ENCODE results near the gene PCDHA1.
"Not testable (repeated sequence)": the region's sequence is repeated elsewhere in the genome, so short reads cannot be mapped to it uniquely, and the experiment has no call there.

PCDHA1 gene

GRCh38 chr5:140808241-140808888 lies 22.4 kb downstream of the PCDHA1 start:
- DNase-seq (ENCODE audit: low read depth) = not testable (repeated sequence)

GRCh38 chr5:140808889-140809291 lies 22.9 kb downstream of the PCDHA1 start:
- DNase-seq (ENCODE audit: low read depth) = no peak

DNA sequence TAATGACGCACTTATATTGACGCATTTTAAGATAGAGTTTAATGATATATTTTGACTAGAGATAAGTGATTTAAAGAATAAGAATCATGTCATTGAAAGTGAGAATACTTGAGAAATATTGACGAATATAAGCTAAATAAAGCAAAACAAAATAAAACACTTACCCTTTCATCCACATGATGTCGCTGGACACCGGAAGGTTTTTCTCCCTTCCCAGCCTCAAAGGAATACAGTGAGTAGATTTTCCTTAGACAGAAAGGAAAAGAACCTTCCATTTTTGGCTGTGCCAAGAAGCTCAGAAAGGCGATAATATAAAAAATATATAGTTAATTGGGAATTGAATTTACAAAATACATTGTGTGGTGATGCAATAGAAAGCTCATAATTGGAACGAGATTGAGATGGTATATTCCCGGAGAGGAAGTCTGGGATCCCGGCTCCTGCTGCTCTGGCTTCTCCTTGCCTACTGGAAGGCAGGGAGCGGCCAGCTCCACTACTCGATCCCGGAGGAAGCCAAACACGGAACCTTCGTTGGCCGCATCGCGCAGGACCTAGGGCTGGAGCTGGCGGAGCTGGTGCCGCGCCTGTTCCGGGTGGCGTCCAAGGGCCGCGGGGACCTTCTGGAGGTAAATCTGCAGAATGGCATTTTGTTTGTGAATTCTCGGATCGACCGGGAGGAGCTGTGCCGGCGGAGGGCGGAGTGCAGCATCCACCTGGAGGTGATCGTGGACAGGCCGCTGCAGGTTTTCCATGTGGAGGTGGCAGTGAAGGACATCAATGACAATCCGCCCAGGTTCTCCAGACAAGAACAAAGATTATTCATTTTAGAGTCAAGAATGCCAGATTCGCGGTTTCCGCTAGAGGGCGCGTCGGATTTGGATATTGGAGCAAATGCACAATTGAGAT lies 35.7 kb downstream of the PCDHA1 start, which contains the start of gene PCDHA5:
PCDHA5 (plus strand) TSS at position 239 of the 906 bp plus-strand sequence.
- DNase-seq (ENCODE audit: low read depth) = no peak

DNA sequence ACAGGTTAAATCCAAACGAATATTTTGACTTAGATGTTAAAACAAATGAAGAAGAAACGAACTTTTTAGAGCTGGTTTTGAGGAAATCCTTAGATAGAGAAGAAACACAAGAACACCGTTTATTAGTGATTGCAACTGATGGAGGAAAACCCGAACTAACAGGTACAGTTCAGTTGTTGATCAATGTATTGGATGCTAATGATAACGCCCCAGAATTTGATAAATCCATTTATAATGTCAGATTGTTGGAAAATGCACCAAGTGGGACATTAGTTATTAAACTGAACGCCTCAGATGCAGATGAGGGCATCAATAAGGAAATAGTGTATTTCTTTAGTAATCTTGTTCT lies 36.3 kb downstream of the PCDHA1 start:
- no peak for DNase-seq (ENCODE audit: low read depth)

GRCh38 chr5:140822969-140823368 lies 37.0 kb downstream of the PCDHA1 start:
- not testable (repeated sequence) for DNase-seq (ENCODE audit: low read depth)

- no peak for DNase-seq (ENCODE audit: low read depth)
Measured at GRCh38 chr5:140823475-140823874, 37.5 kb downstream of the PCDHA1 start.

DNA sequence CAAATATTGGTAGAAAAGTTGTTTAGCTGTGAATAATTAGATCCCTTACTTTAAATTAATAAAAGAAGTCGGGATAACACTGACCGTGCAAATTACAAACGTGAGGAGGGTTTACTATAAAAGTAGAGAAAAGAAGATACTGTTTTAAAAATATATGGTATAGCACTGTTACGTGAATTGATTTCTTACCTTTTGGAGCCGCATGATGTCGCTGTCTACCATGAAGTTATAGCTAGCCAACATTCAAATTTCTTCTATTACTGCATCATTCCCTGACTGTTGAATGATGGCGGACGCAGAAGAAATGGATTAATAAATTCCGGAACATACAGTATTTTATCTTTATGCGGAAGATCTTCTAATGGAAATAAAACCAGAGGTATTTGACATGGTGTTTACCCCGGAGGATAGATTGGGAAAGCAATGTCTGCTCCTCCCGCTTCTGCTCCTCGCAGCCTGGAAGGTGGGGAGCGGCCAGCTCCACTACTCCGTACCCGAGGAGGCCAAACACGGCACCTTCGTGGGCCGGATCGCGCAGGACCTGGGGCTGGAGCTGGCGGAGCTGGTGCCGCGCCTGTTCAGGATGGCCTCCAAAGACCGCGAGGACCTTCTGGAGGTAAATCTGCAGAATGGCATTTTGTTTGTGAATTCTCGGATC lies 41.9 kb downstream of the PCDHA1 start, which contains the start of gene PCDHA6:
PCDHA6 (plus strand) TSS at position 257 of the 658 bp plus-strand sequence; CDS start at position 389, 132 bp downstream.
- DNase-seq (ENCODE audit: low read depth) = no peak

DNA sequence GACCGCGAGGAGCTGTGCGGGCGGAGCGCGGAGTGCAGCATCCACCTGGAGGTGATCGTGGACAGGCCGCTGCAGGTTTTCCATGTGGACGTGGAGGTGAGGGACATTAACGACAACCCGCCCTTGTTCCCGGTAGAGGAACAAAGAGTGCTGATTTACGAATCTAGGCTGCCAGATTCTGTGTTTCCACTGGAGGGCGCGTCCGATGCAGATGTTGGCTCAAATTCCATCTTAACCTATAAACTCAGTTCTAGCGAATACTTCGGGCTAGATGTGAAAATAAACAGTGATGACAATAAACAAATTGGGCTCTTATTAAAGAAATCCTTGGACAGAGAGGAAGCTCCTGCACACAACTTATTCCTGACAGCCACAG lies 42.4 kb downstream of the PCDHA1 start:
- DNase-seq (ENCODE audit: low read depth) = no peak

DNA sequence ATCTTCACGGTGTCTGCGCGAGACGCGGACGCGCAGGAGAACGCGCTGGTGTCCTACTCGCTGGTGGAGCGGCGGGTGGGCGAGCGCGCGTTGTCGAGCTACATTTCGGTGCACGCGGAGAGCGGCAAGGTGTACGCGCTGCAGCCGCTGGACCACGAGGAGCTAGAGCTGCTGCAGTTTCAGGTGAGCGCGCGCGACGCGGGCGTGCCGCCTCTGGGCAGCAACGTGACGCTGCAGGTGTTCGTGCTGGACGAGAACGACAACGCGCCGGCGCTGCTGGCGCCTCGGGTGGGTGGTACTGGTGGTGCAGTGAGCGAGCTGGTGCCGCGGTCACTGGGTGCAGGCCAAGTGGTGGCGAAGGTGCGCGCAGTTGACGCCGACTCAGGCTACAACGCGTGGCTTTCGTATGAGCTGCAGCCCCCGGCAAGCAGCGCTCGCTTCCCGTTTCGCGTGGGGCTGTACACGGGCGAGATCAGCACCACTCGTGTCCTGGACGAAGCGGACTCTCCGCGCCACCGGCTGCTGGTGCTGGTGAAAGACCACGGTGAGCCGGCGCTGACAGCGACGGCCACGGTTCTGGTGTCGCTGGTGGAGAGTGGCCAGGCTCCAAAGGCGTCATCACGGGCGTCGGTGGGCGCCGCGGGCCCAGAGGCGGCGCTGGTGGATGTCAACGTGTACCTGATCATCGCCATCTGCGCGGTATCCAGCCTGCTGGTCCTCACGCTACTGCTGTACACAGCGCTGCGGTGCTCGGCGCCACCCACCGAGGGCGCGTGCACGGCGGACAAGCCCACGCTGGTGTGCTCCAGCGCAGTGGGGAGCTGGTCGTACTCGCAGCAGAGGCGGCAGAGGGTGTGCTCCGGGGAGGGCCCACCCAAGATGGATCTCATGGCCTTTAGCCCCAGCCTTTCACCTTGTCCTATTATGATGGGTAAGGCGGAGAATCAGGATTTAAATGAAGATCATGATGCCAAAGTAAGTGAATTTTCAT lies 43.9 kb downstream of the PCDHA1 start:
- not testable (repeated sequence) for DNase-seq (ENCODE audit: low read depth)

DNA sequence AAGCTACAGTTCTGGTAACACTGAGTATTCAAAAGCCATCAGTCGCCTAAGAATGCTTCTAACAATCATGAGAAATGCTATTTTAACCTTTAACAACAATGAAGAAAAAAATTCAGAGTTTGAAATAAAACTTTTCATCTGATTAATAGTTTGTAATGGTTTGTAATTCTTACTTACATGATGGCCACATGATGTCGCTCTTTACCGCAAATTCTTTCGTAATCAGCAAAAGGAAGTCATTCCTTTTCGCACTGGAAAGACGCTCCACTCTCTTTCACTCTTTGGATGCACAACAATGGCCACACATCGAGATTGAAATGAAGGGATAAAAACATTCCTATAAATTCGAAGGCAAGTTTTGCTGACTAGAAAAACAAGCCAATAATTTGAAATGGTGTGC lies 48.1 kb downstream of the PCDHA1 start, which contains the start of gene PCDHA7:
PCDHA7 (plus strand) TSS at position 277 of the 400 bp plus-strand sequence; CDS start at position 392, 115 bp downstream.
- no peak for DNase-seq (ENCODE audit: low read depth)

DNA sequence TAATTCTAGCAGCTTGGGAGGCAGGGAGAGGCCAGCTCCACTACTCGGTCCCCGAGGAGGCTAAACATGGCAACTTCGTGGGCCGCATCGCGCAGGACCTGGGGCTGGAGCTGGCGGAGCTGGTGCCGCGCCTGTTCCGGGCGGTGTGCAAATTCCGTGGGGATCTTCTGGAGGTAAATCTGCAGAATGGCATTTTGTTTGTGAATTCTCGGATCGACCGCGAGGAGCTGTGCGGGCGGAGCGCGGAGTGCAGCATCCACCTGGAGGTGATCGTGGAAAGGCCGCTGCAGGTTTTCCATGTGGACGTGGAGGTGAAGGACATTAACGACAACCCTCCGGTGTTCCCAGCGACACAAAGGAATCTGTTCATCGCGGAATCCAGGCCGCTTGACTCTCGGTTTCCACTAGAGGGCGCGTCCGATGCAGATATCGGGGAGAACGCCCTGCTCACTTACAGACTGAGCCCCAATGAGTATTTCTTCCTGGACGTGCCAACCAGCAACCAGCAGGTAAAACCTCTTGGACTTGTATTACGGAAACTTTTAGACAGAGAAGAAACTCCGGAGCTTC lies 48.6 kb downstream of the PCDHA1 start:
- DNase-seq (ENCODE audit: low read depth) = not testable (repeated sequence)

DNA sequence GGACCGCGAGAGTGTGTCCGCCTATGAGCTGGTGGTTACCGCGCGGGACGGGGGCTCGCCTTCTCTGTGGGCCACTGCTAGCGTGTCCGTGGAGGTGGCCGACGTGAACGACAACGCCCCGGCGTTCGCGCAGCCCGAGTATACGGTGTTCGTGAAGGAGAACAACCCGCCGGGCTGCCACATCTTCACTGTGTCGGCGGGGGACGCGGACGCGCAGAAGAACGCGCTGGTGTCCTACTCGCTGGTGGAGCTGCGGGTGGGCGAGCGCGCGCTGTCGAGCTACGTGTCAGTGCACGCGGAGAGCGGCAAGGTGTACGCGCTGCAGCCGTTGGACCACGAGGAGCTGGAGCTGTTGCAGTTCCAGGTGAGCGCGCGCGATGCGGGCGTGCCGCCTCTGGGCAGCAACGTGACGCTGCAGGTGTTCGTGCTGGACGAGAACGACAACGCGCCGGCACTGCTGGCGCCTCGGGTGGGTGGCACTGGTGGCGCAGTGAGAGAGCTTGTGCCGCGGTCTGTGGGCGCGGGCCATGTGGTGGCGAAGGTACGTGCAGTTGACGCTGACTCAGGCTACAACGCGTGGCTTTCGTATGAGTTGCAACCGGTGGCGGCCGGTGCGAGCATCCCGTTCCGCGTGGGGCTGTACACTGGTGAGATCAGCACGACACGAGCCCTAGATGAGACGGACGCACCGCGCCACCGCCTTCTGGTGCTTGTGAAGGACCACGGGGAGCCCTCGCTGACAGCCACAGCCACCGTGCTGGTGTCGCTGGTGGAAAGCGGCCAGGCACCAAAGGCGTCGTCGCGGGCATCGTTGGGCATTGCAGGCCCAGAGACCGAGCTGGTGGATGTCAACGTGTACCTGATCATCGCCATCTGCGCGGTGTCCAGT lies 49.9 kb downstream of the PCDHA1 start:
- no peak for DNase-seq (ENCODE audit: low read depth)

DNA sequence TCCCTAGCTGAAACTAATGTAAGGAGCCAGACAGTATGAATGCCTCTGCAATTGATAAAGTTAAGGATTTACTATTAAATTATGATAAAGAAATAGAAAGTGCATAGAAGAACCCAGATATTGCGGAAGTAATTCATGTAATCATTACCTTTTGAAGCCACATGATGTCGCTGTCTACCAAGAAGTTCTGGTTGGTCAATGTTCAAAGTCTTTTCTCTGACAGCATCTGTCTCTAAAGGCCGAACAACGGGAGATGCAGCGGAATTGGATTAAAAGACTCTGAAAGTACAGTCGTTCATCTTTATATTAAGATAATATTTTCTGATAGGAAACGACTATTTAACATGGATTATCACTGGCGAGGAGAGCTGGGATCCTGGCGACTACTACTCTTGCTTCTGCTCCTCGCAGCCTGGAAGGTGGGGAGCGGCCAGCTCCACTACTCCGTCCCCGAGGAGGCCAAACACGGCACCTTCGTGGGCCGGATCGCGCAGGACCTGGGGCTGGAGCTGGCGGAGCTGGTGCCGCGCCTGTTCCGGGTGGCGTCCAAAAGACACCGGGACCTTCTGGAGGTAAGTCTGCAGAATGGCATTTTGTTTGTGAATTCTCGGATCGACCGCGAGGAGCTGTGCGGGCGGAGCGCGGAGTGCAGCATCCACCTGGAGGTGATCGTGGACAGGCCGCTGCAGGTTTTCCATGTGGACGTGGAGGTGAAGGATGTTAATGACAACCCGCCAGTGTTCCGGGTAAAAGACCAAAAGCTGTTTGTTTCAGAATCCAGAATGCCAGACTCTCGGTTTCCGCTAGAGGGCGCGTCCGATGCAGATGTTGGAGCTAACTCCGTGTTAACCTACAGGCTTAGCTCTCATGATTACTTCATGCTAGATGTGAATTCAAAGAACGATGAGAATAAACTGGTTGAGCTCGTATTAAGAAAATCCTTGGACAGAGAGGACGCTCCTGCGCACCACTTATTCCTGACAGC lies 55.3 kb downstream of the PCDHA1 start, which contains the start of gene PCDHA8:
PCDHA8 (plus strand) TSS at position 210 of the 985 bp plus-strand sequence; CDS start at position 345, 135 bp downstream.
- no peak for DNase-seq (ENCODE audit: low read depth)

DNA sequence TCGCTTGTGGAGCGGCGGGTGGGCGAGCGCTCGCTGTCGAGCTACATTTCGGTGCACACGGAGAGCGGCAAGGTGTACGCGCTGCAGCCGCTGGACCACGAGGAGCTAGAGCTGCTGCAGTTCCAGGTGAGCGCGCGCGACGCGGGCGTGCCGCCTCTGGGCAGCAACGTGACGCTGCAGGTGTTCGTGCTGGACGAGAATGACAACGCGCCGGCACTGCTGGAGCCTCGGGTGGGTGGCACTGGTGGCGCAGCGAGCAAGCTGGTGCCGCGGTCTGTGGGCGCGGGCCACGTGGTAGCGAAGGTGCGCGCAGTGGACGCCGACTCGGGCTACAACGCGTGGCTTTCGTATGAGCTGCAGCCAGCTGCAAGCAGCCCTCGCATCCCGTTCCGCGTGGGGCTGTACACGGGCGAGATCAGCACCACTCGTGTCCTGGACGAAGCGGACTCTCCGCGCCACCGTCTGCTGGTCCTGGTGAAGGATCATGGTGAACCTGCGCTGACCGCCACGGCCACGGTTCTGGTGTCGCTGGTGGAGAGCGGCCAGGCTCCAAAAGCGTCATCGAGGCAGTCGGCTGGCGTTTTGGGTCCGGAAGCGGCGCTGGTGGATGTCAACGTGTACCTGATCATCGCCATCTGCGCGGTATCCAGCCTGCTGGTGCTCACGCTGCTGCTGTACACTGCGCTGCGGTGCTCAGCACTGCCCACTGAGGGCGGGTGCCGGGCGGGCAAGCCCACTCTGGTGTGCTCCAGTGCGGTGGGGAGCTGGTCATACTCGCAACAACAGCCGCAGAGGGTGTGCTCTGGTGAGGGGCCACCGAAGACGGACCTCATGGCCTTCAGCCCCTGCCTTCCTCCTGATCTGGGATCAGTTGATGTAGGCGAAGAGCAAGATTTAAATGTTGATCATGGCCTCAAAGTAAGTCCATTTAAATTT lies 57.1 kb downstream of the PCDHA1 start:
- DNase-seq (ENCODE audit: low read depth) = no peak

DNA sequence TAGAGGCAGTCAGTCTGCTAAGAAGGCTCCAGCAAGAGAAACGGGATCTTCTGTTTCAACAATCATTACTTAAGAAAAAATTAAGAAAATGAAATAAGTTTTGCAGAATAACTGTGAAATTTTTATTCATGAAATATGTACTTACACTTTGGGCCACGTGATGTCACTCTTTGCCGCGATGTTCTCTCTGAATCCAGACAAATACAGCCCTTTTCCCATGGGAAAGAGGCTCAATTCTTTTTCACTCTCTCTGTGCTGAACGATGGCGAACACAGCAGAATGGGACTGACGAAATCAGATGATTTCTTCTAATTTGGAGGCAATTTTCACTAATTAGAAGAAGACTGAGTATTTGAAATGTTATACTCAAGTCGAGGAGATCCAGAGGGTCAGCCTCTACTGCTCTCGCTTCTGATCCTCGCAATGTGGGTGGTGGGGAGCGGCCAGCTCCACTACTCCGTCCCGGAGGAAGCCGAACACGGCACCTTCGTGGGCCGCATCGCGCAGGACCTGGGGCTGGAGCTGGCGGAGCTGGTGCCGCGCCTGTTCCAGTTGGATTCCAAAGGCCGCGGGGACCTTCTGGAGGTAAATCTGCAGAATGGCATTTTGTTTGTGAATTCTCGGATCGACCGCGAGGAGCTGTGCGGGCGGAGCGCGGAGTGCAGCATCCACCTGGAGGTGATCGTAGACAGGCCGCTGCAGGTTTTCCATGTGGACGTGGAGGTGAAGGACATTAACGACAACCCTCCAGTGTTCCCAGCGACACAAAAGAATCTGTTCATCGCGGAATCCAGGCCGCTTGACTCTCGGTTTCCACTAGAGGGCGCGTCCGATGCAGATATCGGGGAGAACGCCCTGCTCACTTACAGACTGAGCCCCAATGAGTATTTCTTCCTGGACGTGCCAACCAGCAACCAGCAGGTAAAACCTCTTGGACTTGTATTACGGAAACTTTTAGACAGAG lies 62.5 kb downstream of the PCDHA1 start, which contains the start of gene PCDHA9:
PCDHA9 (plus strand) TSS at position 244 of the 964 bp plus-strand sequence; CDS start at position 358, 114 bp downstream.
- not testable (repeated sequence) for DNase-seq (ENCODE audit: low read depth)
